ENCODE data around the gene DYNLT1. TPM values are rescaled to one million over a fixed set of nuclear protein-coding genes. Genes with fewer than 3 reads are reported as not detected.
"Not testable (repeated sequence)": the region's sequence is repeated elsewhere in the genome, so short reads cannot be mapped to it uniquely, and the experiment has no call there.

The DYNLT1 gene
- total RNA-seq, 1 experiment from 2014 or later, result 195 TPM

GRCh38 chr6:158624684-158625682, 19.6 kb downstream of the DYNLT1 start:
- no peak for DNase-seq (ENCODE audit: low read depth)

- DNase-seq (ENCODE audit: low read depth), result no peak
Measured at GRCh38 chr6:158622545-158623190, 21.9 kb downstream of the DYNLT1 start.

GRCh38 chr6:158621694-158622544, 22.6 kb downstream of the DYNLT1 start:
- DNase-seq (ENCODE audit: low read depth), result no peak

GRCh38 chr6:158620963-158621693, 23.4 kb downstream of the DYNLT1 start:
- DNase-seq (ENCODE audit: low read depth), result no peak

GRCh38 chr6:158619922-158620801, 24.4 kb downstream of the DYNLT1 start:
- no peak for DNase-seq (ENCODE audit: low read depth)

- not testable (repeated sequence) for DNase-seq (ENCODE audit: low read depth)
Measured at GRCh38 chr6:158618289-158618688, 26.3 kb downstream of the DYNLT1 start.

- not testable (repeated sequence) for DNase-seq (ENCODE audit: low read depth)
Measured at GRCh38 chr6:158614606-158615005, 29.9 kb downstream of the DYNLT1 start.

- DNase-seq (ENCODE audit: low read depth), result no peak
Measured at GRCh38 chr6:158611541-158612370, 32.8 kb downstream of the DYNLT1 start.

GRCh38 chr6:158611039-158611438, 33.5 kb downstream of the DYNLT1 start:
- DNase-seq (ENCODE audit: low read depth), result no peak

GRCh38 chr6:158610319-158610968, 34.1 kb downstream of the DYNLT1 start:
- no peak for DNase-seq (ENCODE audit: low read depth)

- no peak for DNase-seq (ENCODE audit: low read depth)
Measured at GRCh38 chr6:158609455-158610155, 34.9 kb downstream of the DYNLT1 start.

- DNase-seq (ENCODE audit: low read depth), result no peak
Measured at GRCh38 chr6:158608221-158608620, 36.3 kb downstream of the DYNLT1 start.

GRCh38 chr6:158607411-158608170, 37.0 kb downstream of the DYNLT1 start:
- peak; percentile 10 for DNase-seq (ENCODE audit: low read depth)

- no peak for DNase-seq (ENCODE audit: low read depth)
Measured at GRCh38 chr6:158606935-158607334, 37.6 kb downstream of the DYNLT1 start.

- DNase-seq (ENCODE audit: low read depth), result not testable (repeated sequence)
Measured at GRCh38 chr6:158606011-158606410, 38.5 kb downstream of the DYNLT1 start.

GRCh38 chr6:158605266-158605878, 39.2 kb downstream of the DYNLT1 start:
- DNase-seq (ENCODE audit: low read depth), result peak; percentile 61

GRCh38 chr6:158604048-158604406, 40.5 kb downstream of the DYNLT1 start:
- no peak for DNase-seq (ENCODE audit: low read depth)
